GM19397 (cell line): ENCODE measurements around the gene HEBP1.

Source experiments
- ATAC-seq: cut with Tn5 transposase; IDR thresholded peaks from one replicate; pipeline ENCODE4 v1.9.1; 2021; ENCODE audit warnings: mild to moderate bottlenecking, moderate library complexity; ENCODE audit not compliant: unreplicated experiment

Gene HEBP1

DNA sequence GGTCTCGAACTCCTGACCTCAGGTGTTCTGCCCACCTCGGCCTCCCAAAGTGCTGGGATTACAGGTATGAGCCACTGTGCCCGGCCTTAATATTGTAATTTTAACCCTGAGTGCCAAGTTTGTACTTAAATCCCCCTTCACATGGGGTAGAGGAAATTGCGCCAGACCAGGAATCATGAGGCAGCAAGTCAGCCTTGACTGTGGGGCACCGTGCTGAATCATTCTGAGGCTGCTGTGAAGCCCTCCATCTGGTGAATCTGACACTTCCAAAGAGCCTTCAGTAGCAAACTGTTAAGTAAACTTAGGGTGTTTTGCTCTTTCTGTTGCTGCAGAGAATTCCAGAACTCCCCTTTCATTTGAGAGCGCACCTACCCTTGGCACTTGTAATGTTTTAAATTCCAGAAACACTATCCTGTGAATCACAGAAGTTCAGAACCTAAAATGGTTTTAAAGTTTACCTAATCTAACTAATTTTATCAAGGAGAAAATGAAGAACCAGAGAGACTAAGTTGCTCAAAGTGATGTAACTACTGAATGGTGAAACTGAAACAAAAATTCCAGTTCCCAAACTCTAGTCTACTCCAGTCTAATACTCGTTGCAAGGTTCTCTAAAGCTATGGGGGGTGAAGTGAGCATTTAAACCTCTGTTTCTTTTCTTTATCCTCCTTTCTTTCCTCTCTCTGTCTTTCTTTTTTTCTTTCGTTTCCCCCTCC lies 7.5 kb downstream of the HEBP1 start:
- no peak for ATAC-seq

DNA sequence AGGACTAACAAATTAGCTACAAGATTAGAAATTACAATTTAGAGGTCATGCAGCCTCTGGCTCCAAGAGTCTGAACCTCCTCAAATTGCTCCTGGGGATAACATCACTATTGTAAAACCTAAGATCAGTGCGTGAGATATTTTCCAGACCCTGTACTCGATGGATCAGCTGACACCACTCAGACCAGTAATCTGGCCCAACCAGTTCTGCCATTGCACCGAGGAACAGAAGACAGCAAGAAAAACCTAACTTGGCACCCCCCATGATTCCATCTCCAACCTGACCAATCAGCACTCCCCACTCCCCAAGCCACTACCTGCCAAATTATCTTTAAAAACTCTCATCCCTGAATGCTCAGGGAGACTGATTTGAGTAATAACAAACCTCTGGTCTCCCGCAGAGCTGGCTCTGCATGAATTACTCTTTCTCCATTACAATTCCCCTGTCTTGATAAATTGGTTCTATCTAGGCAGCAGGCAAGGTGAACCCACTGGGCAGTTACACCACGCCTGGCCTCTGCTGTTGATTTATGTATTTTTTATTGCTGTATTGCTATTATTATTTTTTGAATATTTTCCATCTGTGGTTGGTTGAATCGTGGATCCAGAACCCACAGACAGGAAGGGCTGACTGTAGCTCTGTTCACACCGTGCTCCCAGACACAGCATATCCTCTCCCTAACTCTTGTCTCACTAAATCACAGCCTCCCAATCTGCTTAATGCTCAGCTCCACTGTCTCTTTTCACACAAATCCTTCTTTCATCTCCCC lies 9.2 kb downstream of the HEBP1 start:
- ATAC-seq = no peak

DNA sequence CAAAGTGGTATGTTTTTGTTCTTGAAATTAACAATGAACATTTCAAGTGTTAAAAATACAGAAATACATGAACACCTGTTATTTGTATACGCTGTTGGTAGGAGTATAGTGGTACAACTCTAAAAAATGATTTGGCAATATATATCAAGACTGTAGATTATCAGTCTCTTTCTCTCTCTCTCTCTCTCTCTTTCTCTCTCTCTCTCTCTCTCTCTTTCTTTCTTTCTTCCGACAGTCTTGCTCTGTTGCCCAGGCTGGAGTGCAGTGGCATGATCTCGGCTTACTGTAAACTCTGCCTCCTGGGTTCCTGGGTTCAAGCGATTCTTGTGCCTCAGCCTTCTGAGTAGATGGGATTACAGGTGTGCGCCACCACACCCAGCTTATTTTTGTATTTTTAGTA lies 12.6 kb downstream of the HEBP1 start:
- no peak for ATAC-seq

DNA sequence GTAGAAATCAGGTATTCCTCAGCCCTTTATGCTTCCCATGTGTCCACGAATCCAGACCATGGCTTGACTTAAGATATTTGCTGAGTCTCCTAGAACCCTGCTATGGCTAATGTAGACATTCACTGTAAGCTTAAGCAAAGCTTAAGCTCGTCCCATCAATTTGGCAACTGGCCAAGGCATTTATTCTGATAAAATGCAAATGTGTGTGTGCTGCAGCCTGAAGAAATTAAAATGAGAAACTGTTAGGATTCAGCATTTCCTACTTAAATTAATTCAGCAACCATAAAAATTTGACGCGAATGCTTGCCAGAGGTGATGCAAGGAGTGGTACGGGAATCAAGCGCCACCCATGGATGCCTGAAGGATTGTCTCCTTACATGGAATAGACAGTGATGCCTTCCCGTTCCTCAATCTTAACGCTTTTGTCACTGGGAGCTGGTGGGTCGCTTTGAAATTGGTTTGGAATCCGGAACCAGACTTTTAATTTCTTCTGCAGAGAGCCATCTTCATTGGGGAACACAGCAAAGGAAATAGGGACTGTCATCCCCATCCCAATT lies 13.2 kb downstream of the HEBP1 start:
- no peak for ATAC-seq

DNA sequence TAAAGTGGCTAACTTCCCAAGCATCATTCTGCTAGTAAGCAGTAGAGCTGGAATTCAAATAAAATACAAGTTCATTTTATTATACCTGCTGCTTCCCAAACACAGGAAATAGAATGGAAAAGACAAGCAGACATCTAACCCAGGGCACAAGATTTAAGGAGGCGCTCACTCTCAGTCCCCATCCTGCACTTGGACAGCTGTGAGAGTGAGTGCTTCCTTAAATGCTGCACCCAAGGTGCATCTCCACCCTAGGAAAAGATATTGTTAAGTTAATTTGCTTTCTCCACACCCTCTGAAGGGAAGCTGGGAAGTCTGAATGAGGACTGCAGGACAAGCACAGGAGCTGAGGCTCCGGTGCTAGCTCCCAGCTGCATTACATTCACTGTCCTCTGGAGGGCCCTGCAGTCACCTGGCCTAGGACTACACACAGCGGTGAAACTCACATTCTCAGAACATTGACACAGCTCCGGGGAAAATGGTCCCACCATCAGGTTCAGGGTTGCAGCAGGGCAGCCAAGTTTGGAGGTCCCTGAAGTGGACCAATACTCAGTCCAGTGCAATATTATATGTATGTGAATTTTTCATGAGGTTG lies 14.2 kb downstream of the HEBP1 start:
- ATAC-seq = no peak

DNA sequence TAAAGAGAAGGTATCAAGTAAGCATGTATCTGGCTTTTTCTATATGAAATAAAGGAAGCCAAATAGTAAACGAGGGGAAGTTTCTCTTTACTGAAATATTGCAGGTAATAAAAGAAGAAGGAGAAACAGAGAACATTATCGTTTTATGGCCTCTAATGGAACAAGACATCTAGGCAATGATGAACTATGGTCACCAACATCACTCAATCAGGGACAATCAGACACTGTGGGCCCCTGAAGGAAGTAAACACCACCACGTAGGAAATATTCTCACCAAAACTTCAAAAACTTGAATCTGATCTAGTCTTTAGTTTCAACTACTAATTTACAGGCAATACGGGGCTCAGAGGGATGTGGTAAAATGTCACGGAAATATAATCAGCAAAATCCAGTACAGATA lies 15.9 kb downstream of the HEBP1 start:
- ATAC-seq = no peak

DNA sequence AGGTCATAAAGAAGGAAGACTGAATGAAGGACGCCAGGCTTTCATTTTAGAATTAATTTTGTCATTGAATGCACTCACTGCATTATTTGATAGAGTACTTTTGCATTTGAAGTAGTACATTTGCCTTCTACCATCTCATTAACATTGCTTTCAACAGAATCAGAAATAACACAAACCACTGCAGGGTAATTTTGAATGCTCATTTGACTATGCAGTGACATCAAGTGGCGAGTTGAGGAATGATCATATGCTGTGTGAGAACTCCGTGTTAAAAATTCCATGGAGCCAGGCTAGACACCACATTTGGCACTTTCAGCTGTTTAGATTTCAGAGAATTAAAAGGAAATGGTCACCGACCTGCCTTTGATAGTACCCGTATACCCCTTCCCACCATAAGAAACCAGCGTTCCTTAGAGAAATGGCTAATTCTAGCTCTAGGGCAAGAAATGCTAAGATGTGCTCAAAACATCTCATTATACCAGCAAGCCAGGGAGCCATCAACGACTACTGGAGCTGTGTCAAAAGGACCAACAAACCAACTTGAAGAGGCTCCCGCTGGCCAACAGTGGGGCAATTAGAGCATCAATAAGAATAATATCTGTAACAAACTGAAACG lies 16.5 kb downstream of the HEBP1 start:
- no peak for ATAC-seq

DNA sequence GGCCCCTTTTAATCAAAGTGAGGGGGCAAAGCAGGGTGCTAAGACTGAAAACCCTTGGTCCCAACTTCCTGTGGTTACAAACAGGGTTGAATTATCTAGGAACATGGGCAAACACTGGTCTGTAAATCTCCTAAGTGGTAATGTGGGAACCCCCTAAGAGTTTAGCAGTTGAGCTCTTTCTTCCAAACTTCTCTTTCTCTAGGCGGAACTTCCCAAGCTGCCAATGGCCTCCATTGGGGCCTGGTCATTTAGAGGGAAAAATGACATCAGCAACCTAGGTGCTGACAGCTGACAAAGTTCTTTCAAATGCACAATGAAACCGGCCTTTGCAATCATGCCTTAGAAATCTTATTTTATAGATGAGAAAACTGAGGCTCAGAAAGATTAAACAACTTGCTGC lies 17.7 kb downstream of the HEBP1 start:
- no peak for ATAC-seq

DNA sequence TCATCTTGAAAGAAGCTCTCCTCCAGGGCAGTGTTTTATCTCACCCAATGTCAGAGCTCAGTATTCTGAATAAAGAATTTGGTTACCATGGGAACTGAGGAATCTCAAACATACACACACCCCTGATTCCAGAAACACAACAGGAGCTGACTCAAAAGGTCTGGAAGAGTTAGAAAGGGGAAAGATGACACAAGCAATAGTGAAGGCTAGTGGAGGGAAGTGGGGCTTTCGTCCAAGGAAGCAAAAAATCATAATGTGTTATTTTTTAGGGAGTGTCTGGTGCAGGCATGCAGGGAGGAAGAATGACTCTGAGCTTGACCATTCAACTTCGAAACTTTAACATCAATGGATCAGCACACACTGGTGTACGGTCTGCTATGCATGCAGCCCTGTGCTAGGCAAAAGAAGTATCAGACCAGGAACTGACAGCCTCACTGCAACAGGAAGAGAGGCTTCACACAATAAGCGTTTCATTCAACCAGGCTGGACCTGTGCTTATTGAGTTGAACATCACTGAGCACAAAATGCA lies 20.3 kb downstream of the HEBP1 start:
- no peak for ATAC-seq

DNA sequence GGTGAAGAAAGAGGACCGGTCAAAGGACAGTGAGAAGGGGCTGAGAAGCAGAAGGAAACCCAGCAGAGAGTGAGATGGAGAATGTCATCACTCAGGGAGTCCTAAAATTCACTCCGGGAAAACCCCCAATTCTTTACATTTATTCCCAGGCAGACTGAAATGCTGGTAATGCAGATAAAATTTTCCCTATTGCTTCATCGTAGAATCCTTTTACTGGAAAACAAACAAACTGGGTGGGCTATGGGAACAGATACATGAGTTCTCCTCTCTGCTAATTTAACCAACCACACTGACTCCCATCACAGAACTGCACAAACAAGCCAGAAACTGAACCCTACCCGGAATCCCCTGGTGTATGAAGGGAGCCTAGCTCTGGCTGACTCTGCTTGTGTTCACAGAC lies 20.9 kb downstream of the HEBP1 start:
- ATAC-seq = no peak

DNA sequence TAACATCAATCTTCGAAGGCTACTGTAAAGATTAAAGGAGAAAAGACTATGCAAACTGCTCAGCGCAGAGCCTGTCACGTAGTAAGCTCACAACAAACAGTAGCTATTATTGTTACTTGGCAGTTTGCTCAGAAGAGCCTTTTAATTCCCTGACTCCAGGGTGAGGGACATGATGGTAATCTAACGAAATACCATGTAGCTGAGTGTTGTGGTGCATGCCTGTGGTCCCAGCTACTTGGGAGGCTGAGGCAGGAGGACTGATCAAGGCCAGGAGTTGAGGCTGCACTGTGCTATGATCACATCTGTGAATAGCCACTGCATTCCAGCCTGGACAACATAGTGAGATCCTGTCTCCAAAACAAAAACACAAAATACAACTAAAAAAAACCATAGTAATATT lies 22.8 kb downstream of the HEBP1 start:
- ATAC-seq = no peak

DNA sequence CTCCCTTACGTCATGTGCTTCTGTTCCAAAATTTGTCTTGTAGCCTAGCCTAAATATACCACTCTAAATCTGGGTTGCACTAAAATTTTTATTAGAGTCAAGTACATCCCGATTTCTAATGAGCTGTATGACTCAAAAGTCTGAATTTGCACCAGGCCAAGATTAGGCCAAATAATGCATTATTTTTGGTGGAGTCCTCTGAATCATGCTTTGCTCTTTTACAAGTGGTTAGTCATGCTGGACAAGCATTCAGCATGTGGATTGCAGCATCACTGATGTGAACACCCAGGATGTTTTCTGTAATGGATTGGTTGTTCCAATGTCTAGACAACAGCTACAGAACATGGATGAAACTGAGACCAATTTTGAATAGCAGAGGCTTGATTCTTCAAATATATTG lies 23.7 kb downstream of the HEBP1 start:
- no peak for ATAC-seq

DNA sequence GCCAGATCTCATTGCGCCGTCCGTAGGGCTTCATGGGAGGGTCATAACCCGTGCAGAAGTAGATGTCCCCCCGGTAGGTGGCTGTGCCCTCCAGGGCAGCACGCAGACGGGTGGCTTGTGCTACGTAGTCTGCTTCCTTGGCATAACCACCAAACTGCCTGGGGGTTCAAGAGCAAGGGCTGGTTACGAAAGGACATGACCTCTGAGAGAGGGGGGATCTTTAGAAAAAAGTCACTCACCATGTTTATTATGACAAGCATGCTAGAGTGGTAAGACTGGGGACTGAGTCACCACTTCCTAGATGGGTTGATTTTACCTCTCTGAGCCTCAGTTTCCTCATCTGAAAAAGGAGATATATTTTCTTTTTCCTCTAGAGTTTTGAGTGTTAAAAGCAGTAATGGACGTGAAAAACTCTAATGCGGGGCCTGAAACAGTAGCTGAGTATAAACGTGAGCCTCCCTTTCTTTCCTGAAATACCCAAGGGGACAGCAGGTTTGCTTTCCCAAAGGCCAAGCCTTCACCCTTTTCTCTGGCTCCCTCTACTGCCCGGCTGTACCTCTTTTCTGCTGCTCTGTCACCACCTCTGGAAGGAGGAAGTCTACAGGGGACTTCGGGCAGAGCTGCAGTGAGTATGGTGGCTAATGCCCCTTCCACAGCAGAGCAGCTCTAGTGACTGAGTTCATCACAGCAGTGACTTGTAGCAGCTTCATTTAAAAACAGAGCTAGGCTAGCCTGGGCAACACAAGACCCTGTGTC lies 24.6 kb downstream of the HEBP1 start:
- ATAC-seq = no peak

DNA sequence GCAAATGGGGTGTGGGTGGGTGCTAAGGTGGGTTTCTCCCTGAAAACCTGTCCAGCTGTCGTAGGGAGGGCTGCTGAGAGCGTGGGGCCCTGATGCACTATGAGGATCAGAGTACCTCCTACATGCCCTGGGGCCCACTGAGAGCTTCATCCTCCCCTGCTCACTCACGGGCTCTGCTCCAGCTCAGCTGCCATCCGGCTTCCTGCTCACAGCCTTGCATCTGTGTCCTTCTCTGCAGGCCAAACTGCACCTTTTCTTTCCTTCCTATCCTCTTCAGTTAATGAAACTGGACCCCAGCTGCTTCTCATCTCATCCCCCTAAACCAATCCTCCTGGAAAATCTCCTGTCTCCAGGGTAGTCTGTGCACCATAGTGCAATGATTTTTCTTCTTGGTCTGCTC lies 25.9 kb downstream of the HEBP1 start:
- no peak for ATAC-seq

DNA sequence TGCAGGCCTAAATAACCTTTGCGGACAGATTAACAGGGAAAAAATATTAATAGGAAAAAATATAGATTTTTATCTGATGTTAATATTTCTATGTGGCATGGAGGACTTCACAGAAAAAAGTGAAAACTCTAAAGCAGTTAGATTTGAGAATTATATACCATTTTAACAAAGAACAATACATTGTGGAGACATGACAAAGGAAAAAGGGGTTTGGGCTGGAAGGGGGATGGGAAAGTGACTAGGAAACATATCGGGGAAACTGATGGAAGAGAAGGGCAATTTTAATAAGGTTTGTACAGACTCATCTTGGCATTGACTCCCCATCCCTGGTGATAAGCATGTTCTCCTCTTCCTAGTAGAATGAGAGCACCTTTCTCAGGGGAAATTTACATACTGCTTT lies 27.0 kb downstream of the HEBP1 start:
- no peak for ATAC-seq

DNA sequence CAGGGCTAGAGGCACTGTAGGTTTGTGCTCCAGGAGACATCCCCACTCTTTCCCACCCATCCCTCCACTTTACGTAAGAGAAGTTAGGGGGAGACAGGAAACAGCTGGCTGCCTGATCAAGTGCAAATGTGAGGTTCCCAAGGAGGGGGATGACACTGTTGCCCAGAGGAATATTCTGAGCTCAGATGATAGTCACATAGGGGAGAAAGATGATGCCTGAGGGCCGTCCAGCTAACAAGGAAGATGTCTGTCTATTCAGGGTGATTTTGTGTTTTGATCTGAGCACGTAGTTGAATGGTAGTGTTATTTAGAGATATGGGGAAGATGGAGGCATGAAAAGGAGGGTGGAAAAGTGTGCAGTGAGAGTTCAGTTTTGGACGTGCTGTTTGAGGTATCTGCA lies 34.2 kb downstream of the HEBP1 start:
- no peak for ATAC-seq

DNA sequence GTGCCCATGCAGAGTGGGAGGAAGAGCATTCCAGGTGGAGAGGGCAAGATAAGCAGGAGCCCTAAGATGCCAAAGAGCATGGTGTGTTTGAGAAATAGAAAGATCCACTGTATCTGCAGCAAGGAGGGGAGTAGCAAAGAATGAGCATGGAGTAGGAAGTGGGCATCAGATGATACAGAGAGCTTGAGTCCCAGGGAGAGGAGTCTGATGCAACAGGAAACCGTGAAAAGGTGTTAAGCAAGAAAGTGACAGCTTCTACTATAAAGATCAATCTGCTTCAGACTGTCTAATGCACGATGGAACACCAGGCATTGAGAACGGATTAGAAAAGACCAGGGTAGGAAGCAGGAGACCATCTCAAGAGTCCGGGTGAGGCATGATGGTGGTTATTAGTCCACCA lies 35.8 kb downstream of the HEBP1 start:
- ATAC-seq = no peak

DNA sequence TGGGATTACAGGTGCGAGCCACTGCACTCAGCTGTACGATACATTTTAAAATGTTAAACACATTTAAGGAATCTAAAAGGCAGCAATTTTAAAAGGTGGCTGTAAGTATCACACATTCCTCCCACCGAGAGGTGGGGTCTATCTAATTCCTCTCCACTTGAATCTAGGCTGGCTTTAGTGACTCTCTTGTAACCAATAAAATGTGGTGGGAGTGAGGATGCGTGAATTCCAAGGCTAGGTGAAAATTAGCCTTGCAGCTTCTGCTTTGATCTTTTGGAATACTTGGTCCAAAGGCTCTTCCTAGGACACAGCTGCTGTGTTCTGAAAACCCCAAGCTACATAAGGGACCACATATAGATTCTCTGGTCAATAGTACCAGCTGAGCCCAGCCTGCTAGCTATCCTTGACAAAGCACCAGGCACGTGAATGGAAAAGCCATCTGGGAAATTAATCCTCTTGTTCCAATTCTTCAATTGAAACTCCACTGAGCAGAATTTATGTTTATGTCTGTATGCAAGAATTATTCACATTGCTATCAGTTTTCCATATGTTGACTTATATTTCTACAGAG lies 39.3 kb downstream of the HEBP1 start:
- no peak for ATAC-seq

DNA sequence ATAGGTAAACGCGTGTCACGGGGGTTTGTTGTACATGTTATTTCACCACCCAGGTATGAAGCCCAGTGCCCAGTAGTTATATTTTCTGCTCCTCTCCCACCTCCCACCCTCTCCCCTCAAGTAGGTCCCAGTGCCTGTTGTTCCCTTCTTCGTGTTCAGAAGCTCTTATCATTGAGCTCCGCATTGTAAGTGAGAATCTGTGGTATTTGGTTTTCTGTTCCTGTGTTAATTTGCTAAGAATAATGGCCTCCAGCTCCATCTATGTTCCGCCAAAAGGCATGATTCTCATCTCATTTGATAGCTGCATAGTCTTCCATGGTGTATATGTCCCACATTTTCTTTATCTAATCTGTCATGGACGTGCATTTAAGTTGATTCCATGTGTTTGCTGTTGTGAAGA lies 41.2 kb downstream of the HEBP1 start:
- ATAC-seq = no peak
